ENCODE results near the gene CD2BP2. TPM values are rescaled to one million over a fixed set of nuclear protein-coding genes. Genes with fewer than 3 reads are reported as not detected.

The CD2BP2 gene
- total and polyA plus RNA-seq, 2 of the 13 experiments (the other 11 are each of a cell fraction or from before 2014, with no cell fraction given) = 24.9 to 54.6 TPM

GRCh38 chr16:30335598-30336474, 19.3 kb downstream of the CD2BP2 start (continued):
- TF ChIP-seq ZNF574 (CRISPR knock-in tag; IDR thresholded peaks at IDR 0.05) (peak; percentile 77), MLLT10 (CRISPR knock-in tag; IDR thresholded peaks at IDR 0.05) (no peak), AHDC1 (CRISPR knock-in tag; IDR thresholded peaks at IDR 0.05; ENCODE audit: borderline replicate concordance) (no peak), CSRNP2 (CRISPR knock-in tag; conservative IDR thresholded peaks at IDR 0.05; ENCODE audit: low read depth) (no peak), PBX2 (CRISPR knock-in tag; IDR thresholded peaks at IDR 0.05) (0 out of 2 replicates have a peak, but pooled peaks have one; percentile 6), SRSF9 (IDR thresholded peaks at IDR 0.05; ENCODE audit: borderline replicate concordance, insufficient read depth, low read depth, low read length, poor library complexity, severe bottlenecking) (no peak), ZNF292 (CRISPR knock-in tag; IDR thresholded peaks at IDR 0.05; ENCODE audit: borderline replicate concordance, low read depth) (0 out of 2 replicates have a peak, but pooled peaks have one; percentile 3), TP53 (CRISPR knock-in tag; conservative IDR thresholded peaks at IDR 0.05) (peak; percentile 70; the same call in 1 of the 2 replicates), KDM2A (CRISPR knock-in tag; IDR thresholded peaks at IDR 0.05; ENCODE audit: borderline replicate concordance, low read depth) (peak; percentile 58), ZNF143 (CRISPR knock-in tag; IDR thresholded peaks at IDR 0.05) (peak; percentile 38; the same call in 1 of the 2 replicates)
- TF ChIP-seq, protein P1, sequence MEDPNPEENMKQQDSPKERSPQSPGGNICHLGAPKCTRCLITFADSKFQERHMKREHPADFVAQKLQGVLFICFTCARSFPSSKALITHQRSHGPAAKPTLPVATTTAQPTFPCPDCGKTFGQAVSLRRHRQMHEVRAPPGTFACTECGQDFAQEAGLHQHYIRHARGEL (CRISPR knock-in tag; IDR thresholded peaks at IDR 0.05) = no peak
- TF ChIP-seq, protein P2, sequence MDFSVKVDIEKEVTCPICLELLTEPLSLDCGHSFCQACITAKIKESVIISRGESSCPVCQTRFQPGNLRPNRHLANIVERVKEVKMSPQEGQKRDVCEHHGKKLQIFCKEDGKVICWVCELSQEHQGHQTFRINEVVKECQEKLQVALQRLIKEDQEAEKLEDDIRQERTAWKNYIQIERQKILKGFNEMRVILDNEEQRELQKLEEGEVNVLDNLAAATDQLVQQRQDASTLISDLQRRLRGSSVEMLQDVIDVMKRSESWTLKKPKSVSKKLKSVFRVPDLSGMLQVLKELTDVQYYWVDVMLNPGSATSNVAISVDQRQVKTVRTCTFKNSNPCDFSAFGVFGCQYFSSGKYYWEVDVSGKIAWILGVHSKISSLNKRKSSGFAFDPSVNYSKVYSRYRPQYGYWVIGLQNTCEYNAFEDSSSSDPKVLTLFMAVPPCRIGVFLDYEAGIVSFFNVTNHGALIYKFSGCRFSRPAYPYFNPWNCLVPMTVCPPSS (IDR thresholded peaks at IDR 0.05) = no peak
- TF ChIP-seq, protein P3, sequence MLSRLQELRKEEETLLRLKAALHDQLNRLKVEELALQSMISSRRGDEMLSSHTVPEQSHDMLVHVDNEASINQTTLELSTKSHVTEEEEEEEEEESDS (CRISPR knock-in tag; IDR thresholded peaks at IDR 0.05; ENCODE audit: borderline replicate concordance) = no peak
